Choroid plexus epithelial cell (primary cell): Measurements from ENCODE around the gene ADIPOR2.

Experiments
- DNase-seq: peaks from one replicate; pipeline ENCODE4 v3.0.0-alpha.2; 2010; ENCODE audit warnings: low read depth
- H3K4me3 ChIP-seq: 2 replicates; pipeline ENCODE4 v1.5.1; 2011; ENCODE audit warnings: low read depth, mild to moderate bottlenecking, control low read depth, low read length, moderate library complexity
- TF ChIP-seq, protein P1 (sequence below): conservative IDR thresholded peaks from 2 replicates; pipeline ENCODE4 v1.5.1; 2011; ENCODE audit warnings: low read depth, mild to moderate bottlenecking, control low read depth, inconsistent platforms, low read length, moderate library complexity

ADIPOR2 gene

DNA sequence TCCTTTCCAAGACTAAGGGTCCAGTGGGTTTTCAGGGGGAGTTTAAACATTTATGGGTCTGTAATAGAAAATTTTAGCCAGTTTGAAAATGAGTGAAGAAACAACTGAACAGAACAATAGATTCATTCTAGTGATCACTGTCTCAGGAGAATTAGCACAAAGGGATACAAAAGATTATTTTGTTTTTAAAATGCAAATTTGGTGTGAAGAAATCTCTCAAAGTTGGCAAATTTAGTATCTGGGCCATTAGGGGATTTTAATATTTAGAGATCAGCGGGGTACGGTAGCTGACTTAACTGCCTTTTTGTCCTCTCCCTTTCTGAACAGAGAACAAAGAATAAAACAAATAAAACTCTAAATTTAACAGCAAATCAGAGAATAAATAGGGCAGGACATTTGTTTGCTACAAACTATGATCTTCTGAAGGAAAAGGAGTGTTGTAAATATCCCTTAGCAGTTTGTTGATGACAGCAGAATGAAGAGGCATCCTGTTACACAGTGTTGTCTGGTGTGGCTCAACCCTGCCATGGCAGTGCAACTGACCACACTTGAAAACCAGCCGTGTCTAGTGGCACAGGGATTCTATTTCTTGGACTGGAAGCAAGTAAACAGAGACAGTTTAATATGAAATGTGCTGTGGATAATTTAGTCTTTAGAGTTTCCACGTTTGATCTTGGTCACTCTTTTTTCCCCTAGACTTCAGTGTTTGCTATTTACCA is 83.2 kb downstream of the ADIPOR2 start:
- no peak for DNase-seq
- TF ChIP-seq, protein P1, sequence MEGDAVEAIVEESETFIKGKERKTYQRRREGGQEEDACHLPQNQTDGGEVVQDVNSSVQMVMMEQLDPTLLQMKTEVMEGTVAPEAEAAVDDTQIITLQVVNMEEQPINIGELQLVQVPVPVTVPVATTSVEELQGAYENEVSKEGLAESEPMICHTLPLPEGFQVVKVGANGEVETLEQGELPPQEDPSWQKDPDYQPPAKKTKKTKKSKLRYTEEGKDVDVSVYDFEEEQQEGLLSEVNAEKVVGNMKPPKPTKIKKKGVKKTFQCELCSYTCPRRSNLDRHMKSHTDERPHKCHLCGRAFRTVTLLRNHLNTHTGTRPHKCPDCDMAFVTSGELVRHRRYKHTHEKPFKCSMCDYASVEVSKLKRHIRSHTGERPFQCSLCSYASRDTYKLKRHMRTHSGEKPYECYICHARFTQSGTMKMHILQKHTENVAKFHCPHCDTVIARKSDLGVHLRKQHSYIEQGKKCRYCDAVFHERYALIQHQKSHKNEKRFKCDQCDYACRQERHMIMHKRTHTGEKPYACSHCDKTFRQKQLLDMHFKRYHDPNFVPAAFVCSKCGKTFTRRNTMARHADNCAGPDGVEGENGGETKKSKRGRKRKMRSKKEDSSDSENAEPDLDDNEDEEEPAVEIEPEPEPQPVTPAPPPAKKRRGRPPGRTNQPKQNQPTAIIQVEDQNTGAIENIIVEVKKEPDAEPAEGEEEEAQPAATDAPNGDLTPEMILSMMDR, result no peak
- H3K4me3 ChIP-seq, result no peak overlapping the region

DNA sequence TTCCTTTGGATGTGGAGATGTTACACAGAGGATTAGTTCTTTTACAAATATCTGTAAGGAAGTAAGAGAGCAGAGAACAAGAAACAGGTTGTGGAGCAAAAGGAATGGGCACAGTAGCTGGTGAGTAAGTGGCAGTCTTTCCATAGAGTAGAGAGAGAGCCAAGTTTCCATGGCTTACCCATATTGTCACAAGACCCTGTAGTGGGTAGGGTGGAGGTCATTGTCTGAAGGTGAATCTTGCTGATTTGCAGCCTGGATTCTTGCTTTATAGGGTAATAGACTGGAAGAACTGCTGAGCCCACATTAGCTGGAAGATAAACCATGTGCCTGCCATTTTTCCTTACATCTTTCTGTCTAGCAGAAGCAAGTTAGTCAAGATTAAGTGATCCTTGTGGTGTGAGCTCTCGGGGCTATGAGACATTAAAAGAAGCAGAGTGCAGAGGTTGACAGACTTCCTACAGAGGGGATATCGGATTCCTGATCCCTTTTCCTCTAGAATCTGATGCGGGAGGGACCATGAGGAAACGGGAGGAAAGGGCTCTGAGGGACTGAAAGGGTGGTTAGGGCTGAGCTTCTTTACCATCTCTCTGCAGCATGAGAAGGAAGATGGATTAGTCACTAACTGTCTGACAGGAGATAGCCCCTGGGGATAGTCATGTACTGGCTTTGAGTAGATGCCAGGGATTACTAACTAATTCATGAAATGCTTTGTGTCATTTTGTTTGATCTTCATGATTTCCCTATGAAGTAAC is 85.5 kb downstream of the ADIPOR2 start:
- peak; percentile 76 for DNase-seq
- TF ChIP-seq, protein P1, result no peak
- H3K4me3 ChIP-seq, result no peak overlapping the region

DNA sequence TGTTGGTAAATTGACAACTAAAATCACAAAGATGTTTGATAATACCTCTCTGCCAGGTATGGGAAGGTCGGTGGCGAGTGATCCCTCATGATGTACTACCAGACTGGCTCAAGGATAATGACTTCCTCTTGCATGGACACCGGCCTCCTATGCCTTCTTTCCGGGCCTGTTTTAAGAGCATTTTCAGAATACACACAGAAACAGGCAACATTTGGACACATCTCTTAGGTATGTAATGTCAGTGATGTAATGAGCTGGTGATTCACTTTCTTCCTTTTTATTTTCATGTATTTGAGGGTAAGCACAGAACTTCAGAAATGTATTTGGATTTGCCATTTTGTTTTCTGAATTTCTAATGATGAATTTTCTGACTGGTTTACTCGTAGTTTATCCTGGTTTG is 86.9 kb downstream of the ADIPOR2 start:
- DNase-seq, result peak; percentile 82
- H3K4me3 ChIP-seq, result no peak overlapping the region
- TF ChIP-seq, protein P1, result no peak

DNA sequence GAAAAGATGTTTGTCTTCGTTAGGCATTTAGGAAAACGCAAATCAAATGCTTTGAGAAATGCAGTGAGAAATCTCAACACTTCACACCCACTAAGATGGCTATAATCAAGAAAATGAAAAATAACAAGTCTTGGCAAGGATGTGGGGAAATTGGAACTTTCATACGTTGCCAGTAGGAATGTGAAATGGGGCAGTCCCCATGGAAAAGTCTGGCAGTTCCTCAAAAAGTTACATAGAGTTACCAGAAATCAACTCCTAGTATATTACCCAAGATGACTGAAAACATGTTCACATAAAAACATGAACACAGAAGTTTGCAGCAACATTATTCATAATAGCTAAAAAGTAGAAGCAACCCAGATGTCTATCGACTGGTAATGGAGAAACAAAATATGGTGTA is 88.0 kb downstream of the ADIPOR2 start:
- no peak overlapping the region for H3K4me3 ChIP-seq
- TF ChIP-seq, protein P1, result no peak
- DNase-seq, result no peak

DNA sequence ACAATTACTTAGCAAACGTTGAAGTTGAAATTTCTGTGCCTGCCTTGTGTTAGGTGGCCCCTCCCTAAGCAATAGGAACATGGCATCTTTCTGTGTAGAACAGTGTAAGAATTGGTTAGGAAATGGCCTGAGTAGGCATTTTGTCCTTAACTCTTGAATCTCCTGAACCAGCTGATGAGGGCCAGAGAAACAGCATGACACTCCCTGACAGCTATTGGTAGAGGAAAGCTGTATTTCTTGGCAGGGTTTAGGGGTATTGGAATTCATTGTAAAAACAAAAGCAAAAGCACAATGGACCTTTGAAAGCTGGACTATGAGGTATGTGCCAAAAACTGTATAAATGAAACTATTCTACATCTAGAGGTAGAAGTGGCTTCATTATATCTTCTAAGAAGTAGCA is 88.9 kb downstream of the ADIPOR2 start:
- TF ChIP-seq, protein P1, result no peak
- no peak overlapping the region for H3K4me3 ChIP-seq
- DNase-seq, result peak; percentile 93

DNA sequence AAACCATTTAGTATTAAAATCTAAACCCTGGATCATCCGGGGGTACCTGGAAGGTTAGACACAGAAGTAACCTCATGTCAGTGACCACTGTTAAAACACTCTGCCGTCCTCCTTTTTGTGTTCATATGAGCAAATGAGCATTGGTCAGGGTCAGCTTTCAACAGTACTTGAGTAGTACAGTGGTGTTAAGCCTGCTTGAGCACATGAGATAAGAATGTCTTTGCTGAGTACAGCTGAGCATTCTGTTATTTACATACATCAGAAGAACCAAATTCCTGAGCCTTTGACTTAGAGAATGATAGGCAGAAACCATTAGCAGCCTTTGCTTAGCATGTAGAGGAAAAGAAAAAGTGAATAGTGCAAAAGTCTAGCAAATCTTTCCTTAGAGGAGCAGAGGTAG is 90.9 kb downstream of the ADIPOR2 start:
- H3K4me3 ChIP-seq, result no peak overlapping the region
- TF ChIP-seq, protein P1, result no peak
- DNase-seq, result peak; percentile 89

DNA sequence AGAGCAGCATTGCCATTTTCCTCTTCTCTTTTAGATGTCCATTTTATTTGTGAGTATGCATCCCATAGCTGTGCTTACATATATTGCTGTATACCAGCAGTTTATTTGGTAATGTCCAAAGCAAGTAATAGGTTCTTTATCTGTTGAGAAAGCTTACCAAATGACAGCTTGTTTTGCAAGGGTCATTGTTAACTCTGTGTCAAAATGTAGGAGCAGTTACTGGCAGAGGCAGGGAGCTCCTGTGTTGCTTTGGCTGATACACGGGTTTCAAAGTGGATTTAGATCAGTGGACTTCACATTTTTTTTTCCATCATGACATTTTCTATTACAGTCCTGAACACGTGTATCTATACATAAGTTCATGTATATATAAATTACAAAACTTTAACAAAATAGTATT is 91.3 kb downstream of the ADIPOR2 start:
- no peak for DNase-seq
- TF ChIP-seq, protein P1, result no peak
- no peak overlapping the region for H3K4me3 ChIP-seq
